Measurements from ENCODE around the gene ATXN7L1.

ATXN7L1 gene

DNA sequence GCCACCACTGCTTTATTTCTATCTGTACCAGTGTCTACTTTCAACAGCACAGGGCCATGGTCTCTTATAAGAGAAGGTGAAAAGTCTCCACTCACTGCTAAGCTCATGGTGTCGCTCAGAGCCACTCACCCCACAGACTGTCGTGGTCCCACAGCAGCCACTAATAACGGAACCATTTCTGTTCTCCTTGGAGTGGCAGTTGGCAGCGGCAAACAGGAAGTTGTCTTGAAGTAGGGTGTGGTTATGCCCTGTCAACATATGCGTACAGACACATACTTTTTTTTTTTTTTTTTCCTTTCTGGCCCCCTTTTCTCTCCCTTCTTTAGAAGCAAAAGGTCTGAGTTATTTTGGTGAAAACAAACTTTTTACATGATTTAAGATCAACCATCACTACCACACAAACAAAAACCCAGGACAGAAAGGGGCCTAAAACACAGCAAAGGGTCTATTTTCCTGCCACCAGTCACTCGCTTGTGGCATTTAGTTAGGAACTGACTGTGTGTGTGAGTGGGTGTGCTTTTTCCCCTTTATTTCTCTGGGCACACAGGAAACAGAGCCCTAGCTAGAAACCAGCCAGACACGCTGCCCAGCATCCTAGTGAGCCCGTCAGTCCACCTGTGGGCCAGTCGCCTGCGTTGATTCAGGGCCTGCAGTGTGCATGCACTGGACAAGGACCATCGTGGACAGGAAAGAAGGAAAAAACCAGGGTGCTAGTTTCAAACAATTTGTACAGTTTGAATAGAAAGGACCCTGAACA is 198.4 kb downstream of the ATXN7L1 start:
- WGBS (ENCODE audit: extremely low coverage, insufficient coverage, insufficient read length) = no CpG with 5 or more reads among the region's 11 CpGs
- DNase-seq = no peak
- no peak overlapping the region for H2BK120ac ChIP-seq (ENCODE audit: insufficient read depth, low read length, poor library complexity)
- no peaks in the 10 kb centered on the region for H3K27me3 ChIP-seq (ENCODE audit: insufficient read depth, low read length)
- H3K27ac ChIP-seq (ENCODE audit: low read depth, low read length) = no peak overlapping the region
- H3K9me3 ChIP-seq (ENCODE audit: insufficient read depth, low read depth, low read length) = peaks cover 2% of the 10 kb centered on the region
- H4K8ac ChIP-seq (ENCODE audit: low read depth, low read length) = no peak overlapping the region
- no peak overlapping the region for H3K23ac ChIP-seq (ENCODE audit: low read length)
- peaks cover 11 to 13% of the 10 kb centered on the region in 2 experiments for H3K4me1 ChIP-seq (ENCODE audit: control insufficient read depth in 1 of 2, insufficient read depth in 2 of 2, low read length in 2 of 2)
- peaks cover 2% of the 10 kb centered on the region for H3K79me1 ChIP-seq (ENCODE audit: low read length)
- H3K14ac ChIP-seq (ENCODE audit: low read length) = no peak overlapping the region
- H3K18ac ChIP-seq (ENCODE audit: low read length) = no peak overlapping the region
- no peak overlapping the region for H2AFZ ChIP-seq (ENCODE audit: insufficient read depth, low read length, poor library complexity)
- H4K12ac ChIP-seq (ENCODE audit: low read depth, low read length) = no peak overlapping the region
- H3K79me2 ChIP-seq (ENCODE audit: control insufficient read depth, insufficient read depth, low read length, poor library complexity) = no peaks in the 10 kb centered on the region
- no peak overlapping the region for H3K4me2 ChIP-seq (ENCODE audit: low read length)
- no peak overlapping the region for H2BK12ac ChIP-seq (ENCODE audit: low read length)
- no peak overlapping the region for H2AK5ac ChIP-seq (ENCODE audit: low read length)
- H3K4me3 ChIP-seq (ENCODE audit: low read depth, low read length) = no peak overlapping the region
- H3K9ac ChIP-seq (ENCODE audit: low read length) = no peak overlapping the region
- H4K91ac ChIP-seq (ENCODE audit: low read depth, low read length) = no peak overlapping the region
- no peak overlapping the region for H2BK5ac ChIP-seq (ENCODE audit: low read depth, low read length, poor library complexity)
- no peaks in the 10 kb centered on the region for H3K36me3 ChIP-seq (ENCODE audit: control insufficient read depth in 1 of 2, insufficient read depth in 2 of 2, low read length in 2 of 2)
- no peak overlapping the region for H3K4ac ChIP-seq (ENCODE audit: low read depth, low read length)

- Histone ChIP-seq H2BK12ac (ENCODE audit: low read length) (no peak overlapping the region), H2AK5ac (ENCODE audit: low read length) (no peak overlapping the region), H3K23ac (ENCODE audit: low read length) (no peak overlapping the region), H3K4ac (ENCODE audit: low read depth, low read length) (no peak overlapping the region), H2BK120ac (ENCODE audit: insufficient read depth, low read length, poor library complexity) (no peak overlapping the region), H3K79me2 (ENCODE audit: control insufficient read depth, insufficient read depth, low read length, poor library complexity) (no peaks in the 10 kb centered on the region), H3K14ac (ENCODE audit: low read length) (no peak overlapping the region), H3K27me3 (ENCODE audit: insufficient read depth, low read length) (no peaks in the 10 kb centered on the region), H3K9me3 (ENCODE audit: insufficient read depth, low read depth, low read length) (peaks cover 2% of the 10 kb centered on the region), H2BK5ac (ENCODE audit: low read depth, low read length, poor library complexity) (no peak overlapping the region), H3K79me1 (ENCODE audit: low read length) (peaks cover 2% of the 10 kb centered on the region), H4K8ac (ENCODE audit: low read depth, low read length) (no peak overlapping the region), H3K4me3 (ENCODE audit: low read depth, low read length) (no peak overlapping the region), H3K27ac (ENCODE audit: low read depth, low read length) (no peak overlapping the region), H3K36me3 (ENCODE audit: control insufficient read depth in 1 of 2, insufficient read depth in 2 of 2, low read length in 2 of 2) (no peaks in the 10 kb centered on the region), H3K9ac (ENCODE audit: low read length) (no peak overlapping the region), H4K91ac (ENCODE audit: low read depth, low read length) (no peak overlapping the region), H4K12ac (ENCODE audit: low read depth, low read length) (no peak overlapping the region), H2AFZ (ENCODE audit: insufficient read depth, low read length, poor library complexity) (no peak overlapping the region), H3K4me1 (ENCODE audit: control insufficient read depth in 1 of 2, insufficient read depth in 2 of 2, low read length in 2 of 2) (peaks cover 11 to 13% of the 10 kb centered on the region in 2 experiments), H3K4me2 (ENCODE audit: low read length) (no peak overlapping the region), H3K18ac (ENCODE audit: low read length) (no peak overlapping the region)
- WGBS (ENCODE audit: extremely low coverage, insufficient coverage, insufficient read length) = no CpG with 5 or more reads among the region's 4 CpGs
- DNase-seq = no peak
These were observed 199.0 kb downstream of the ATXN7L1 start for GRCh38 chr7:105677410-105677730.

- H2BK12ac ChIP-seq (ENCODE audit: low read length) = no peak overlapping the region
- H3K14ac ChIP-seq (ENCODE audit: low read length) = no peak overlapping the region
- no peak overlapping the region for H4K91ac ChIP-seq (ENCODE audit: low read depth, low read length)
- no peak overlapping the region for H3K23ac ChIP-seq (ENCODE audit: low read length)
- no peak overlapping the region for H3K4me2 ChIP-seq (ENCODE audit: low read length)
- no peaks in the 10 kb centered on the region for H3K36me3 ChIP-seq (ENCODE audit: control insufficient read depth in 1 of 2, insufficient read depth in 2 of 2, low read length in 2 of 2)
- no peaks in the 10 kb centered on the region for H3K27me3 ChIP-seq (ENCODE audit: insufficient read depth, low read length)
- H2AK5ac ChIP-seq (ENCODE audit: low read length) = no peak overlapping the region
- DNase-seq = no peak
- H3K27ac ChIP-seq (ENCODE audit: low read depth, low read length) = no peak overlapping the region
- no peak overlapping the region for H3K18ac ChIP-seq (ENCODE audit: low read length)
- no peaks in the 10 kb centered on the region for H3K79me2 ChIP-seq (ENCODE audit: control insufficient read depth, insufficient read depth, low read length, poor library complexity)
- H4K8ac ChIP-seq (ENCODE audit: low read depth, low read length) = no peak overlapping the region
- no peak overlapping the region for H3K9ac ChIP-seq (ENCODE audit: low read length)
- no peak overlapping the region for H2BK120ac ChIP-seq (ENCODE audit: insufficient read depth, low read length, poor library complexity)
- no CpG with 5 or more reads among the region's 8 CpGs for WGBS (ENCODE audit: extremely low coverage, insufficient coverage, insufficient read length)
- H3K79me1 ChIP-seq (ENCODE audit: low read length) = peaks cover 2% of the 10 kb centered on the region
- peaks cover 2% of the 10 kb centered on the region for H3K9me3 ChIP-seq (ENCODE audit: insufficient read depth, low read depth, low read length)
- H3K4ac ChIP-seq (ENCODE audit: low read depth, low read length) = no peak overlapping the region
- H3K4me1 ChIP-seq (ENCODE audit: control insufficient read depth in 1 of 2, insufficient read depth in 2 of 2, low read length in 2 of 2) = peaks cover 11 to 13% of the 10 kb centered on the region in 2 experiments
- H3K4me3 ChIP-seq (ENCODE audit: low read depth, low read length) = no peak overlapping the region
- H2BK5ac ChIP-seq (ENCODE audit: low read depth, low read length, poor library complexity) = no peak overlapping the region
- no peak overlapping the region for H4K12ac ChIP-seq (ENCODE audit: low read depth, low read length)
- H2AFZ ChIP-seq (ENCODE audit: insufficient read depth, low read length, poor library complexity) = no peak overlapping the region
These were observed 200.4 kb downstream of the ATXN7L1 start for GRCh38 chr7:105675934-105676371.

GRCh38 chr7:105674200-105674920 is 202.0 kb downstream of the ATXN7L1 start:
- Histone ChIP-seq H3K36me3 (ENCODE audit: control insufficient read depth in 1 of 2, insufficient read depth in 2 of 2, low read length in 2 of 2) (no peaks in the 10 kb centered on the region), H4K91ac (ENCODE audit: low read depth, low read length) (no peak overlapping the region), H3K79me1 (ENCODE audit: low read length) (no peaks in the 10 kb centered on the region), H3K4me1 (ENCODE audit: control insufficient read depth in 1 of 2, insufficient read depth in 2 of 2, low read length in 2 of 2) (peaks cover 2 to 5% of the 10 kb centered on the region in 2 experiments), H4K8ac (ENCODE audit: low read depth, low read length) (no peak overlapping the region), H2BK120ac (ENCODE audit: insufficient read depth, low read length, poor library complexity) (no peak overlapping the region), H3K18ac (ENCODE audit: low read length) (no peak overlapping the region), H4K12ac (ENCODE audit: low read depth, low read length) (no peak overlapping the region), H3K79me2 (ENCODE audit: control insufficient read depth, insufficient read depth, low read length, poor library complexity) (no peaks in the 10 kb centered on the region), H3K4me2 (ENCODE audit: low read length) (no peak overlapping the region), H2AFZ (ENCODE audit: insufficient read depth, low read length, poor library complexity) (no peak overlapping the region), H3K23ac (ENCODE audit: low read length) (no peak overlapping the region), H2AK5ac (ENCODE audit: low read length) (no peak overlapping the region), H3K27ac (ENCODE audit: low read depth, low read length) (no peak overlapping the region), H3K9ac (ENCODE audit: low read length) (no peak overlapping the region), H3K4ac (ENCODE audit: low read depth, low read length) (no peak overlapping the region), H2BK12ac (ENCODE audit: low read length) (no peak overlapping the region), H3K27me3 (ENCODE audit: insufficient read depth, low read length) (no peaks in the 10 kb centered on the region), H3K14ac (ENCODE audit: low read length) (no peak overlapping the region), H3K9me3 (ENCODE audit: insufficient read depth, low read depth, low read length) (peaks cover 2% of the 10 kb centered on the region), H2BK5ac (ENCODE audit: low read depth, low read length, poor library complexity) (no peak overlapping the region), H3K4me3 (ENCODE audit: low read depth, low read length) (no peak overlapping the region)
- no peak for DNase-seq
- WGBS (ENCODE audit: extremely low coverage, insufficient coverage, insufficient read length) = no CpG with 5 or more reads among the region's 4 CpGs

Measured in trophoblast cell (in vitro differentiated cells and primary cell).